Uterus (tissue), 2 donors: ENCODE data around the gene SASH1.

ENCODE experiments used
- POLR2A ChIP-seq, 2 donors: fragments of 450-650 bp; IDR thresholded peaks; one replicate each; pipeline ENCODE4 v1.6.1; 2016; ENCODE audit warnings: antibody characterized with exemption in 2 of 2, mild to moderate bottlenecking in 1 of 2, moderate library complexity in 1 of 2
- TF ChIP-seq, protein P1 (sequence below), 4 experiments: fragments of 200-600 bp in 2 of 4; fragments of 450-650 bp in 2 of 4; sonication (generic) in 2 of 4; IDR thresholded peaks; one replicate each; pipeline ENCODE4 v1.5.1; 2016 to 2019; ENCODE audit warnings: antibody characterized with exemption in 4 of 4, mild to moderate bottlenecking in 2 of 4, moderate library complexity in 1 of 4

DNA sequence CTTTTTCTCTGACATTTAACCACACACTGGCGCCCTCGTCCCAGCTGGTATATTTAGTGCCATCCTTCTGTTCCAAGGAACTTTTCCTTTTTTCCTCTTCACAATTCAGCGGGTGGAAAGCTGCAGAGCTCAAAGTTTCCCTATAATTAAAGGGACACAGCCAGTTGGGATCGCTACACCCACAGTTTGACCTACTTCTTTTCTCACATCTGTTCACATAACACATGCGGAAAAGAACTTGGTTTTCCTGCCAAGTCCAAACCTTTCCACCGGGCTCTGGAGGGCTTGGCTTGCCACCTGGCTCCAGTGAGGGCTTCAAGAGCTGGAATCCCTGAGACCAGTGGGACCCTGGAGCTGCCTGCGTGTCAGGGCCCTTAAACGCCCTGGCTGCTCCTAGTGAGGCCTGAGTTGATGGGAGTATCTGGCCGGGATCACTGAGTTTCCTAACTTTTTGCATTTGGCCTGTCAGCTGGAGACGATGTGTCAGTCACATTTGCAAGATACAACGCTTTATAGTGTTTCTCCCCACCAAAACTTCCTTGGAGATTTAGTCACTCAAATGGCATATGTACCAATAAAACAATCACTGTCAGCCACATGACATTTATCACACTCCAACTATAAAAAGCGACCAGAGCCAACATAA lies 176.0 kb downstream of the SASH1 start:
- TF ChIP-seq, protein P1, sequence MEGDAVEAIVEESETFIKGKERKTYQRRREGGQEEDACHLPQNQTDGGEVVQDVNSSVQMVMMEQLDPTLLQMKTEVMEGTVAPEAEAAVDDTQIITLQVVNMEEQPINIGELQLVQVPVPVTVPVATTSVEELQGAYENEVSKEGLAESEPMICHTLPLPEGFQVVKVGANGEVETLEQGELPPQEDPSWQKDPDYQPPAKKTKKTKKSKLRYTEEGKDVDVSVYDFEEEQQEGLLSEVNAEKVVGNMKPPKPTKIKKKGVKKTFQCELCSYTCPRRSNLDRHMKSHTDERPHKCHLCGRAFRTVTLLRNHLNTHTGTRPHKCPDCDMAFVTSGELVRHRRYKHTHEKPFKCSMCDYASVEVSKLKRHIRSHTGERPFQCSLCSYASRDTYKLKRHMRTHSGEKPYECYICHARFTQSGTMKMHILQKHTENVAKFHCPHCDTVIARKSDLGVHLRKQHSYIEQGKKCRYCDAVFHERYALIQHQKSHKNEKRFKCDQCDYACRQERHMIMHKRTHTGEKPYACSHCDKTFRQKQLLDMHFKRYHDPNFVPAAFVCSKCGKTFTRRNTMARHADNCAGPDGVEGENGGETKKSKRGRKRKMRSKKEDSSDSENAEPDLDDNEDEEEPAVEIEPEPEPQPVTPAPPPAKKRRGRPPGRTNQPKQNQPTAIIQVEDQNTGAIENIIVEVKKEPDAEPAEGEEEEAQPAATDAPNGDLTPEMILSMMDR (IDR thresholded peaks at IDR 0.05) = no peak
- no peak for TF ChIP-seq POLR2A (IDR thresholded peaks at IDR 0.05)
